Cardiac muscle cell (in vitro differentiated cells and primary cell): Measurements from ENCODE around the gene ZNF329. TPM values are rescaled to one million over a fixed set of nuclear protein-coding genes. Genes with fewer than 3 reads are reported as not detected.

Experiments
- DNase-seq, 2 donors: peaks; one replicate each; pipeline versions ENCODE4 v3.0.0 to v3.0.0-alpha.2; 2010 to 2017; ENCODE audit warnings: low read depth in 1 of 2, low spot score in 1 of 2
- H3K27ac ChIP-seq: fragments of 200-600 bp; sonication (generic); 2 replicates; pipeline ENCODE4 v1.5.1; 2016
- H3K27me3 ChIP-seq: fragments of 200-600 bp; sonication (generic); 2 replicates; pipeline ENCODE4 v1.6.0; 2016; ENCODE audit warnings: control low read depth
- H3K36me3 ChIP-seq: fragments of 200-600 bp; sonication (generic); 2 replicates; pipeline ENCODE4 v1.5.1; 2016; ENCODE audit warnings: control low read depth
- H3K4me1 ChIP-seq: fragments of 200-600 bp; sonication (generic); 2 replicates; pipeline ENCODE4 v1.8.1; 2017; ENCODE audit warnings: low read depth, mild to moderate bottlenecking, mixed run types
- H3K4me3 ChIP-seq: fragments of 200-600 bp; sonication (generic); 2 replicates; pipeline ENCODE4 v1.5.1; 2016; ENCODE audit warnings: mild to moderate bottlenecking
- H3K9me3 ChIP-seq: fragments of 200-600 bp; sonication (generic); 2 replicates; pipeline ENCODE4 v1.5.1; 2017; ENCODE audit warnings: low read depth, mild to moderate bottlenecking, control low read depth
- CTCF ChIP-seq: IDR thresholded peaks from 2 replicates; pipeline ENCODE4 v1.5.1; 2012; ENCODE audit warnings: low read depth, mild to moderate bottlenecking, low read length
- polyA plus RNA-seq: library from polyadenylated mRNA; unstranded; fragments of >200 nt; fragmentation: Nextera tagmentation; extraction: Ambion mirVana; gene quantifications from 2 replicates; pipeline ENCODE4 v1.2.1, GENCODE V29; 2016
- total RNA-seq: library from RNA; depleted of rRNA; stranded (reverse); fragments of >200 nt; gene quantifications from 2 replicates; pipeline ENCODE4 v1.2.3, GENCODE V29; 2016

The ZNF329 gene
- total and polyA plus RNA-seq, 2 experiments from 2014 or later: 5.2 to 29.6 TPM

- peaks cover 8% of the 10 kb centered on the region for H3K36me3 ChIP-seq
- no peak overlapping the region for H3K27ac ChIP-seq
- no peak for TF ChIP-seq CTCF
- DNase-seq: no peak
- no peaks in the 10 kb centered on the region for H3K4me1 ChIP-seq
- H3K27me3 ChIP-seq: no peaks in the 10 kb centered on the region
- H3K9me3 ChIP-seq: no peaks in the 10 kb centered on the region
- H3K4me3 ChIP-seq: no peak overlapping the region
Observed at GRCh38 chr19:58079792-58080191, 70.8 kb downstream of the ZNF329 start.

Other genes with a start within 250 kb of the ZNF329 start
- 11.8 and 17.8 TPM in 2 replicates for gene ZNF417, start 234.2 kb downstream of the ZNF329 start, total RNA-seq
- gene ZNF417, start 234.2 kb downstream of the ZNF329 start, polyA plus RNA-seq: 4.8 and 7.7 TPM in 2 replicates
- gene ZNF418, start 215.4 kb downstream of the ZNF329 start, total RNA-seq: 14.6 and 19.7 TPM in 2 replicates
- gene ZNF418, start 215.4 kb downstream of the ZNF329 start, polyA plus RNA-seq: 6.1 and 13.8 TPM in 2 replicates
- gene ZNF256, start 203.1 kb downstream of the ZNF329 start, total RNA-seq: 12.5 and 13.6 TPM in 2 replicates
- 7.0 and 10.0 TPM in 2 replicates for gene ZNF256, start 203.1 kb downstream of the ZNF329 start, polyA plus RNA-seq
- gene C19orf18, start 176.3 kb downstream of the ZNF329 start, total RNA-seq: 1.3 and 1.4 TPM in 2 replicates
- gene C19orf18, start 176.3 kb downstream of the ZNF329 start, polyA plus RNA-seq: 2.4 and 3.6 TPM in 2 replicates
- 50.5 and 87.4 TPM in 2 replicates for gene ZNF606, start 148.0 kb downstream of the ZNF329 start, total RNA-seq
- 30.0 and 31.2 TPM in 2 replicates for gene ZNF606, start 148.0 kb downstream of the ZNF329 start, polyA plus RNA-seq
- 31.9 and 38.4 TPM in 2 replicates for gene ZSCAN1, start 116.8 kb downstream of the ZNF329 start, total RNA-seq
- 22.0 and 24.6 TPM in 2 replicates for gene ZSCAN1, start 116.8 kb downstream of the ZNF329 start, polyA plus RNA-seq
- 11.7 and 14.0 TPM in 2 replicates for gene ZNF135, start 91.5 kb downstream of the ZNF329 start, total RNA-seq
- gene ZNF135, start 91.5 kb downstream of the ZNF329 start, polyA plus RNA-seq: 10.2 and 11.2 TPM in 2 replicates
- gene ZSCAN18, start 52.6 kb downstream of the ZNF329 start, total RNA-seq: 173 and 243 TPM in 2 replicates
- gene ZSCAN18, start 52.6 kb downstream of the ZNF329 start, polyA plus RNA-seq: 127 and 191 TPM in 2 replicates
- gene ZNF274, start 32.3 kb upstream of the ZNF329 start, total RNA-seq: 40.3 and 50.1 TPM in 2 replicates
- gene ZNF274, start 32.3 kb upstream of the ZNF329 start, polyA plus RNA-seq: 42.8 and 45.4 TPM in 2 replicates
- 95.9 and 103 TPM in 2 replicates for gene ZNF544, start 78.1 kb upstream of the ZNF329 start, total RNA-seq
- 34.9 and 35.9 TPM in 2 replicates for gene ZNF544, start 78.1 kb upstream of the ZNF329 start, polyA plus RNA-seq
- 11.3 and 14.7 TPM in 2 replicates for gene ZNF8, start 128.2 kb upstream of the ZNF329 start, total RNA-seq
- gene ZNF8, start 128.2 kb upstream of the ZNF329 start, polyA plus RNA-seq: 2.2 and 2.7 TPM in 2 replicates
- gene ERVK3-1, start 154.6 kb upstream of the ZNF329 start, total RNA-seq: 64.3 and 92.4 TPM in 2 replicates
- 62.8 and 62.9 TPM in 2 replicates for gene ERVK3-1, start 154.6 kb upstream of the ZNF329 start, polyA plus RNA-seq
- gene ZSCAN22, start 176.2 kb upstream of the ZNF329 start, total RNA-seq: 2.4 and 2.5 TPM in 2 replicates
- 3.7 and 4.2 TPM in 2 replicates for gene ZSCAN22, start 176.2 kb upstream of the ZNF329 start, polyA plus RNA-seq
- 75.0 and 138 TPM in 2 replicates for gene A1BG, start 202.7 kb upstream of the ZNF329 start, total RNA-seq
- gene A1BG, start 202.7 kb upstream of the ZNF329 start, polyA plus RNA-seq: 45.9 and 56.5 TPM in 2 replicates
- gene ZNF497, start 212.0 kb upstream of the ZNF329 start, total RNA-seq: 5.9 and 7.6 TPM in 2 replicates
- gene ZNF497, start 212.0 kb upstream of the ZNF329 start, polyA plus RNA-seq: 5.8 and 6.8 TPM in 2 replicates
- gene ZNF837, start 230.2 kb upstream of the ZNF329 start, total RNA-seq: 9.1 and 12.6 TPM in 2 replicates
- gene ZNF837, start 230.2 kb upstream of the ZNF329 start, polyA plus RNA-seq: 7.6 and 8.9 TPM in 2 replicates
- gene RPS5, start 236.5 kb upstream of the ZNF329 start, total RNA-seq: 1,551 and 1,738 TPM in 2 replicates
- 643 and 656 TPM in 2 replicates for gene RPS5, start 236.5 kb upstream of the ZNF329 start, polyA plus RNA-seq
- 3.1 TPM in 1 of 2 replicates, not detected in the other for gene RNF225, start 244.9 kb upstream of the ZNF329 start, total RNA-seq
- gene RNF225, start 244.9 kb upstream of the ZNF329 start, polyA plus RNA-seq: not detected in 2 replicates